GM19025 (cell line): ENCODE data around the gene ELMOD3.
"Not testable (repeated sequence)": the region's sequence is repeated elsewhere in the genome, so short reads cannot be mapped to it uniquely, and the experiment has no call there.

Experiments
- ATAC-seq: cut with Tn5 transposase; IDR thresholded peaks from one replicate; pipeline ENCODE4 v1.9.1; 2021; ENCODE audit warnings: mild to moderate bottlenecking, low read depth, moderate library complexity; ENCODE audit not compliant: unreplicated experiment

ELMOD3 gene

GRCh38 chr2:85367180-85367579 lies 12.6 kb downstream of the ELMOD3 start:
- no peak for ATAC-seq

DNA sequence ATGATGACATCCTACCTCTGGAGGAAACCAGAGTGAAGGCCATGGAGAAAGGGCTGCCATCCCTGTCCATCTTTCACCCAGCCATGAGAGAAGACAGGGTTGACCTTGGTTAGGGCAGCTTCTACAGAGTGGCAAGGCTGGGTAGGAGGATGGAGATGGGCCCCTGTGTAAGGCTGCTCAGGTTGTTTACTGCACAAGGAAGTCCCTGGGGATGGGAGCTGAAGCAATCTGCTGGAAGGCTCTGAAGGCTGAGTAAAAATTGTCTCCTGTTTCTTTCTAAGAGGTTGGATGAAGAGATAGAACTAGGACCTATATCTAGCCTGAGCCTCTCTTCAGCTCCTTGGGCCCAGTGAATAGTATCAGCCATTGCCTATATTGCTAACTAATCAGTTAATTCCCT lies 14.4 kb downstream of the ELMOD3 start:
- no peak for ATAC-seq

GRCh38 chr2:85369500-85369899 lies 14.9 kb downstream of the ELMOD3 start:
- ATAC-seq, result no peak

DNA sequence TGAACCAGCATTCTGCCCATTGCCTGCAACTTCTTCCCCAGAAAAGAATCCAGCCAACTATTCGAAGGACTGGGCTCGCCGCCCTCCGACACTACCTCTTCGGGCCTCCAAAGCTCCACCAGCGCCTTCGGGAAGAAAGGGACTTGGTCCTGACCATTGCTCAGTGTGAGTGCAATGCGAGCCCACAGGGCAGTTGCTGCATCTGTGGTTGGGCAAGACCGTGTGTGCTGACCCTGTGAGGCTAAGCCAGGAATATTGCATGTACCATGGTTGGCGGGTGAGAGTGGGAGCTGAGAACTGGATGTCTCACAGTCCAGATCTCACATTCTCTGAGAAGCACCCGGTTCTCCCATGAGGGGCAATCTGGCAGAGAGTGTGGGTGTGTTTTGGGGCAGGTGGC lies 16.5 kb downstream of the ELMOD3 start:
- no peak for ATAC-seq

DNA sequence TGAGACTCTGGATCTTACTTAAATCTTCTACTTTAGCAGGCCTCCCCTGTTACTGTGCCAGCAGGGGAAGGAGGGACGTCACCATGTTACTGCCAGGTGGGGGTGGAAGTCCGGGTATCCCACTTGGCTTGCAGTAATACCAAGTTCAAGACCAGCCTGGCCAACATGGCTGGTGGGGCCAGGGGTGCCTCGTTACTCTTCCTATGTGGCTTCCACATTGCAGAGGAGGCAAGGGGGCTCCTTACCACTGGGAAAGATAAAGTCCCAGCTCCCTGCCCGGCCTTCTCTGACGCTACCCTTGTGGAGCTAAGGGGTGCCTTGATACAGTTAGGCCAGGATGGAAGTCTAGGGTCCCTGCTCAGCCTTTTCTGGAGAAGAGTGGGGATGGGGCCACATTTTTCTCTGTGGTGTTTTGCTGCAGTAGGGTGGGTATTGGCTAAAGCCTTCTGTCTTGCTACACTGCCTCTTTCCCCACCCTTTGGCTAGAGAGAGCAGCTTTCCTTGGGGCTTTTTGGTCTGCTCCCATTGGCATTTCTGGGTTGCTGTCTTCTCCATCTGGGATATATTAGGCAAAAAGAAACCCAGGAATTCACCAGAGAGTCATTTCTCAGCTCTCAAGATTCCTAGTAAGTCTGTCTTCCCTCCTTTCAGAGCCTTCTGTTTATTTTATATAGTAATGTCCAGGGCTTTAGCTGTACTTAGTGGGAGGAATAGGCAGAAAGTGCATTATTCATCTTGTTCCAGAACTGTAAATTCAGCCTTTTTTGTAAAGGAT lies 21.9 kb downstream of the ELMOD3 start:
- ATAC-seq, result no peak

DNA sequence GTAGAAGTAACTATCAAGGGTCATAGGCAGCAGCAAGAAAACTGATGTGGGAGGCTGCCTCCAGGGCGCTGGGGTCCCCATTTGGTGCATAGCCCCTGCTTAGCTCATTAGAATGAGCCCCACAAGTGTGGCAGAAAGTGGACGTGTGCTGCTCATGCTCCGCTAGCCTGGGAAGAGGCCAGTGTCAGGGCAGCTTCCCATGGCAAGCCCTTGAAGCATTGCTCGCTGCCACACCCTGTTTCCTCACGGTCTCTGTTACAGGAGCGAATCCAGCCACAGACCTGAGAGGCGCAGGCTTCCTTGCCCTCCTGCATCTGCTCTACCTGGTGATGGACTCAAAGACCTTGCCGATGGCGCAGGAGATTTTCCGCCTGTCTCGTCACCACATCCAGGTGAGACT lies 22.5 kb downstream of the ELMOD3 start:
- no peak for ATAC-seq

- ATAC-seq, result no peak
Measured at GRCh38 chr2:85378257-85378656, 23.7 kb downstream of the ELMOD3 start.

- ATAC-seq, result no peak
Measured at GRCh38 chr2:85380048-85380447, 25.5 kb downstream of the ELMOD3 start.

GRCh38 chr2:85383151-85383550 lies 28.6 kb downstream of the ELMOD3 start:
- not testable (repeated sequence) for ATAC-seq

DNA sequence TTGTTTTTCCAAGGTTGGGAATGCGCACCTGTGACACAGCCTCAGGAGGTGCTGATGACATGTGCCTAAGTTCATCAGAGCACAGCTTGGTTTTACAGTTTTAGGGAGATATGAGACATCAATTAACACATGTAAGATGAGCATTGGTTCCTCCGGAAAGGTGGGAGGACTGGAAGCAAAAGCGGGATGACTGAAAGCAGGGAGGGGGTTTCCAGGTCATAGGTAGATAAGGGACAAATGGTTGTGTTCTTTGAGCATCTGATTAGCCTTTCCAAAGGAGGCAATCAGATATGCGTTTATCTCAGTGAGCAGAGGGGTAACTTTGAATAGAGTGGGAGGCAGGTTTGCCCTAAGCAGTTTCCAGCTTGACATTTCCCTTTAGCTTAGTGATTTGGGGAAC lies 29.3 kb downstream of the ELMOD3 start:
- no peak for ATAC-seq

- no peak for ATAC-seq
Measured at GRCh38 chr2:85385746-85386145, 31.2 kb downstream of the ELMOD3 start.

DNA sequence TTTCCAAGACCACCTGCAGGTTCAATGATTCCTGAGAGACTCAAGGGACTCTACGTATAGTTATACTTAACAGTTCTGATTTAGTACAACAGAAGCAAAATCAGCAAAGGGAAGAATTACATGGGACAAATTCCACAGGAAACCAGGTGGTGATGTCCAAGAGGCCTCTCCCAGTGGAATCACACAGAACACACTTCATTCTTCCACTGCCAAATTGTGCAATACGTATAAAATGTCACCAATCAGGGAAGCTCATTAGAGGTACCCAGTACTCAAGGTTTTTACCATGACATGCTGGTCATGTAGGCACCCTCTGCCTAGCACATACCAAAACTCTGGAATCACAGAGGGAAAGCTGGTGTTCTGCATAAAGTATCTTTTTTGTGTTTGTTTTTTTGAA lies 33.2 kb downstream of the ELMOD3 start:
- ATAC-seq, result no peak

DNA sequence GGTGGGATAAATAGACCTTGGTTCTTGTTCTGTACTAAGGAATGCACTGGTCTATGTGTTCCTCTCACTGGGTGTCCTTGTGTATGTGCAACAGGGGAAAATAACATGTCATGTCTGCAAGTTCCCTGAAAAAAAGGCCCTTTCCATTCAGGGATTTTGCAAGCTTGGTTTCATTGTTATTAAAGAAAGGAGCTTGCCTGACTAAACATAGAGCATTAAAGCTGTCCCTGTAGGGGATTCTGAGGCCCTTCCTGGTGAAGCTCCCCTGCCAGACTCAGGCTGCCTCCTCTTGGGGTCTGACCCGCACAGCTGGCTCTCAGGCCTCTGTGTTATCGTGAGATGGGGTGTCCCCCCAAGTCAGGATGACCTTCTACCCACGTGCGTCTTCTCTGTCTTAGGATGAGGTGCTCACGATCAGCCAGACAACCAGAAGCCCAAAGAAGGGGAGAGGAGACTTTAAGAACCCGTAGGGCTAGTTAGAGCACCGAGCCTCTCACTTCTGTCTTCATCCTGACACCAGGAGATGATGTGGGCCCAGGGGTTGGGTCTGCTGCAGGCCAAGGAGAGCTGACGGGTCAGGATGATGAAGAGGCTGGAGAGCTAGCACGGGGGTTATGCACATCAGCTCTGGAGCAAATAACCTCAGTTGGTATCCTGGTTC lies 34.4 kb downstream of the ELMOD3 start:
- ATAC-seq, result no peak

GRCh38 chr2:85390941-85391669 lies 36.5 kb downstream of the ELMOD3 start:
- ATAC-seq, result no peak

DNA sequence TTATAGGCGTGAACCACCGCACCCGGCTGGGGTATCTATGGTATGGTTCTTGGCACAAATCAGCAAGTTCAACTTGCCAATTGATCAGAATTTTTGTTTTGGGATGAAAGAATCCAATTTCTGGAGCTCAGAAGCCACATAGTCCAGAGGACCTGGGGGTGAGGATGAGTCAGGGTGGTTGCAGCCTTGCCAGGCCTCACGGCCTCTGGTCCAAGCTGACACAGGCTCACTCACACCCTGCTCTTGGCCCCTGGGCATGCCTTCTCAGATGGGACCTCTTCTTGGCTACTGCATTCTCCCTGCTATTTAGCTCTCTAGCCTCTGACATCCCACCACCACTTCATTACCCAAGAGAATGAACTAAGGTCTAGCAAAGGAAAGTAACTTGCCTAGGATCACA lies 39.3 kb downstream of the ELMOD3 start:
- no peak for ATAC-seq

- ATAC-seq, result no peak
Measured at GRCh38 chr2:85394261-85394681, 39.7 kb downstream of the ELMOD3 start.

GRCh38 chr2:85394976-85395375 lies 40.4 kb downstream of the ELMOD3 start:
- no peak for ATAC-seq

- ATAC-seq, result no peak
Measured at GRCh38 chr2:85395912-85396475, 41.4 kb downstream of the ELMOD3 start.

GRCh38 chr2:85396531-85397470 lies 42.2 kb downstream of the ELMOD3 start:
- ATAC-seq, result no peak

DNA sequence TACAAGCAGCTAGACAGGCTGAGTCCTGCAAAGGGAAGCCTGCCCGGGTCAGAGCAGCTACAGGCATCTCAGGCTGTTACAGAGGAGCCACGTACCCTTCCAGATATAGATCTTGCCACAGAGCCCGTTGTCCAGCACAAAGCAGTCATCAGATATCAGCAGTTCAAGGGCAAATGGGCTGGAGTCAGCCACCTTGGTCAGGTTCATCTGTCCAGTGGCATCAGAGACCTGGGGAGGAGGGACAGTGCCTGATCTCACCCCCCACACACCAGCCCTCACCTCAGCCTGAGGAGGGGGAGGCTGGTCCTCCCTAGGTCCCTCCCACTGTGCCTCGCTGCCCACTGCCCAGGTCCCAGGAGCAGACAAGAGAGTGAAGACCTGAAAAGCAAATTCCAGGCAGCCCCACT lies 43.4 kb downstream of the ELMOD3 start:
- no peak for ATAC-seq
